HG03354 (cell line): ENCODE results near the gene MYL4.
"Not testable (repeated sequence)": the region's sequence is repeated elsewhere in the genome, so short reads cannot be mapped to it uniquely, and the experiment has no call there.

Experiments used
- ATAC-seq: cut with Tn5 transposase; IDR thresholded peaks from one replicate; pipeline ENCODE4 v1.9.1; 2021; ENCODE audit warnings: mild to moderate bottlenecking; ENCODE audit not compliant: unreplicated experiment, poor library complexity, severe bottlenecking

The MYL4 gene

DNA sequence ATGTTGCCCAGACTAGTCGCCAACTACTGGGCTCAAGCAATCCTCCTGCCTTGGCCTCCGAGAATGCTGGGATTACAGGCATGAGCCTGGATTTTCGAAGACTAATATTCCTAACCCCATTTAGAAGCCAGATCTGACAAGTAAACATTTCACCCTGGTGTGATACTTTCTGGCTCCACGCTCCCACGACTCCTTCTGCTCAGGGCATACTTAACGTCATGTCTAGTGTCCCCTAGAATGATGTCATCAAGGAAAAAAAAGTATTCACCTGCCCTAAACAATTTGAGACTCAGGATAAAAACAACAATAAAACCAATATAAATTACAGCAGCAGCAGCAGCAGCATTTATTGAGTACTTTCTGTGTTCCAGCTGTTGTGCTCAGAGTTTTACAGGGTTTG lies 57.6 kb downstream of the MYL4 start:
- ATAC-seq, result no peak

- ATAC-seq, result no peak
Measured at GRCh38 chr17:47267354-47267828, 58.2 kb downstream of the MYL4 start.

GRCh38 chr17:47268964-47269363 lies 59.8 kb downstream of the MYL4 start:
- ATAC-seq, result not testable (repeated sequence)

DNA sequence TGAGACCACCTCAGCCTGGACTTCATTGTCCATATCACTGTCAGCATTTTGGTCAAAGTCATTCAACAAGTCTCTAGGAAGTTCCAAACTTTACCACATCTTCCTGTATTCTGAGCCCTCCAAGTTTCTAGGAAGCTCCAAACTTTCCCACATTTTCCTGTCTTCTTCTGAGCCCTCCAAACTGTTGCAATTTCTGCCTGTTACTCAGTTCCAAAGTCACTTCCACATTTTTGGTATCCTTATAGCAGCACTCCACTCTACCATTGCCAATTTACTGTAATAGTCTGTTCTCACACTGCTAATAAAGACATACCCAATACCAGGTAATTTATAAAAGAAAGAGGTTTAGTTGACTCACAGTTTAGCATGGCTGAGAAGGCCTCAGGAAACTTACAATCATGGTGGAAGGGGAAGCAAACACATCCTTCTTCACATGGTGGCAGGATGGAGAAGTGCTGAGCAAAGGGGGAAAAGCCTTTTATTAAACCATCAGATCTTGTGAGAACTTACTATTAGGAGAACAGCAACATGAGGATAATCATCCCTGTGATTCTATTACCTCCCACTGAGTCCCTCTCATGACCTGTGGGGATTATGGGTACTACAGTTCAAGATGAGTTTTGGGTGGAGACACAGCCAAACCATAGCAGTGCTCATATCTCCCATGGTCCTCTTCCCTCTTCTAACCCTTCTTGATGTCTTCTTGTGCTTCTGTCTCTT lies 60.6 kb downstream of the MYL4 start:
- not testable (repeated sequence) for ATAC-seq

DNA sequence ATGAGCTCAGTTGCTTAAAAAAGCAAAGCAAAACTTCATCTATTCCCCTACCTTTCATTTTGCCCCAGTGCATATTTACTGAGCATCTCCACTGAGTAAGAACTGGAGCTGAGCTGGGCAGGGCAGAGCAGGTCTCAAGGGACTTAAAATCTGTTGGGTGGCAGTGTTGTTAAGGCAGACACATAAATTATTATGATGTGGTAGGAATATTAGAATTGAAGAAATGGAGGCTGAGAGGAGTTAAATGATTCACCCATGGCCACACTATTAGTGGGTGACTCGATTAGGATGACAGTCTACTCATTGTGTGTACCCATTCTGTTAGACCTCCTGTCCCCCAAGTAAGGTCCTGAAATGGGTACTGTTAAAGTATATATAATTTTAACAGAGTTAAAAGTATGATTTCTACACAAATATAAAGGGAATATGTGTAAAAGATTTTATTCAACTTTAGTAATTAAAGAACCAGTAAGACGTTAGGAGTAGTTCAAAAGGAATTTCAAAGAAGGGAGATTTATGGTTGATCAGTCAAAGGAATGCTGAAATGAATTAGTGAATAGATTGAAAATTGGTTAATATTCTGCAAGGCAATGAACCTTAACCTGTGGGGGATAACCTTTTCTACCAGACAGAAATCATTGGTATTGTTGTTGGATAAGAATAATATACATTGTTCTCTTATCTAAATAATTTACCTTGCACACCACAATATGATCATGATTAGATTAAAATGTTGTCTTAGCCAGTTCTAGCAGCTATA lies 62.0 kb downstream of the MYL4 start:
- no peak for ATAC-seq

DNA sequence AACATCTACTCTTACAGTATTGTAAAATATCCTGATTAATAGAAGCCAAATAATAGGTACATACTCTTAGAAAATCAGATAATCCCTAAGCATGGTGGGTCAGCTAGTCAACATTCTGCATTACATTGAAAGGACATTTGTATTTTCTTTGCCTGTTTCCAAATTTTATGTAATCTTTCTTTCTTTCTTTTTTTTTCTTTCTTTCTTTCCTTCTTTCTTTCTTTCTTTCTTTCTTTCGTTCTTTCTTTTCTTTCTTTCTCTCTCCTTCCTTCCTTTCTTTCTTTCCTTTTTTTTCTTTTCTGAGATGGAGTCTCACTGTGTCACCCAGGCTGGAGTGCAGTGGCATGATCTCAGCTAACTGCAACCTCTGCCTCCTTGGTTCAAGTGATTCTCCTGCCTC lies 63.3 kb downstream of the MYL4 start:
- ATAC-seq, result no peak

GRCh38 chr17:47273245-47273644 lies 64.1 kb downstream of the MYL4 start:
- ATAC-seq, result no peak
